GM21723 (cell line): ENCODE results near the gene NAIF1.
"Not testable (repeated sequence)": the region's sequence is repeated elsewhere in the genome, so short reads cannot be mapped to it uniquely, and the experiment has no call there.

Experiments used
- ATAC-seq: cut with Tn5 transposase; IDR thresholded peaks from one replicate; pipeline ENCODE4 v1.9.1; 2021; ENCODE audit warnings: mild to moderate bottlenecking, moderate library complexity; ENCODE audit not compliant: unreplicated experiment

The NAIF1 gene, protein sequence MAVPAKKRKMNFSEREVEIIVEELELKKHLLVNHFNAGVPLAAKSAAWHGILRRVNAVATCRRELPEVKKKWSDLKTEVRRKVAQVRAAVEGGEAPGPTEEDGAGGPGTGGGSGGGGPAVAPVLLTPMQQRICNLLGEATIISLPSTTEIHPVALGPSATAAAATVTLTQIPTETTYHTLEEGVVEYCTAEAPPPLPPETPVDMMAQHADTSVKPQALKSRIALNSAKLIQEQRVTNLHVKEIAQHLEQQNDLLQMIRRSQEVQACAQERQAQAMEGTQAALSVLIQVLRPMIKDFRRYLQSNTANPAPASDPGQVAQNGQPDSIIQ

DNA sequence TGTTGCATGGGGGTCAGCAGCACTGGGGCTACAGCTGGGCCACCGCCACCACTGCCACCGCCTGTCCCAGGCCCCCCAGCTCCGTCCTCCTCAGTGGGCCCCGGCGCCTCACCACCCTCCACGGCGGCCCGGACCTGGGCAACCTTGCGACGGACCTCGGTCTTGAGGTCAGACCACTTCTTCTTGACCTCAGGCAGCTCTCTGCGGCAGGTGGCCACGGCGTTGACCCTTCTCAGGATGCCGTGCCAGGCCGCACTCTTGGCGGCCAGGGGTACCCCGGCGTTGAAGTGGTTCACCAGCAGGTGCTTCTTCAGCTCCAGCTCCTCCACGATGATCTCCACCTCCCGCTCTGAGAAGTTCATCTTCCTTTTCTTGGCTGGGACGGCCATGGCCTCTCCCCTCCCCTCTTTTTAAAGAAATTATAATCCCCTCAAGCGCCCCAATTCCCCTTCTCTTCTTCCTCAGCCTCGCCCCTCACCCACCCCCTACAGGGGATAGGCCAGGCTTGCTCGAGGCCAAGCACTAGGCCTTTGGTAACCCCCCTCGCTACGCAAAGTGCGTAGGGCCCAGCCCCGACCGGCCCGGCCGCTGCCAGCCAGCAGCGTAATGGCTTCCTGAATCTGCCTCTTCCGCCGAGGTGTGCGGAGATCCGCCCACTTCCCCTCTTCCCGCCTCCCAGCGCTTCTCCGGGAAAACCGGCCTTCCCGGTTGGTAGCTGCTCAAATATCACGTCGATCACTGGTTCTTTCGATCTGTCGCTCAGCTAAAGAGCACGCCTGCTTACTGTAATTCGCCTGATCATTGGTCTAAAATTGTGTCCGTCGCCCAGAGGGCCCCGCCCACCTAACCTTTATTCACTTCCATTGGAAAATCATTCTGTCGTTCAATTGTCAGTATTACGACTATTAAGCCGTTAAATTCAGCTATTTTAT is at the start of gene NAIF1:
Gene NAIF1, minus strand, starts transcription at position 608 of the 932 bp plus-strand sequence. Its CDS starts 219 bp downstream, at position 389.
- peak; percentile 61 for ATAC-seq

DNA sequence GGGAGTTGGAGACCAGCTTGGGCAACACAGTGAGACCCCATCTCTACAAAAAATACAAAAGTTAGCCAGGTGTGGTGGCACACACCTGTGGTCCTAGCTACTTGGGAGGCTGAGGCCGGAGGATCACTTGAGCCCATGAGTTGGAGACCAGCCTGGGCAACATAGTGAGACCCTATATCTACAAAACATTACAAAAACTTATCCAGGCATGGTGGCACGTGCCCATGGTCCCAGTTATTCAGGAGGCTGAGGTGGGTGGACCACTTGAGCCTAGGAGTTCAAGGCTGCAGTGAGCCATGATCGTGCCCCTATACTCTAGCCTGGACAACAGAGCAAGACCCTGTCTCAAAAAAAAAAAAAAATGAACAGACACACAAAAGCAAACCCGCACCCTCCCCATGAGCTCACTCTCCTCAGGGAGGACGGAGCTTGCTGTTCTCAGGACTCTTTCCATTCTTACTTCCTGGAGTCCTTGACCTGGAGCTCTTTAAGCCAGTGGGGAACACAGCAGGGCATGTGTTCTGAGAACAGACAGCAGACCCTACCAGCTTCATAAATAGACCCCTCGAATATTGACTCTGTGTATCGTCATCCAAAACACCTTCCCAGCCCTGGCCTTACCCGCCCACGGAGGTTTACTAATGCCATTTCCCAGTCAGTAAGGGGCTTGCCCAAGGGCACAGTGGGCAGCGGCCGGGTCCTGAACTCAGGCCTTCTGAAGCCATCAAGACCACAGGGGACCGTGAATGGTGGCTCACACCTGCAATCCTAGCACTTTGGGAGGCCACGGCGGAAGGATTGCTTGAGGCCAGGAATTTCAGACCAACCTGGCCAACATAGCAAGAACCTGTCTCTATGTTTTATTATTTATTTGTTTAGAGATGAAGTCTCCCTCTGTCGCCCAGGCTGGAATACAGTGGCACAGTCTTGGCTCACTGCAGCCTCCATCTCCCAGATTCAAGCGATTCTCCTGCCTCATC is 49.3 kb upstream of the NAIF1 start:
- ATAC-seq: no peak

DNA sequence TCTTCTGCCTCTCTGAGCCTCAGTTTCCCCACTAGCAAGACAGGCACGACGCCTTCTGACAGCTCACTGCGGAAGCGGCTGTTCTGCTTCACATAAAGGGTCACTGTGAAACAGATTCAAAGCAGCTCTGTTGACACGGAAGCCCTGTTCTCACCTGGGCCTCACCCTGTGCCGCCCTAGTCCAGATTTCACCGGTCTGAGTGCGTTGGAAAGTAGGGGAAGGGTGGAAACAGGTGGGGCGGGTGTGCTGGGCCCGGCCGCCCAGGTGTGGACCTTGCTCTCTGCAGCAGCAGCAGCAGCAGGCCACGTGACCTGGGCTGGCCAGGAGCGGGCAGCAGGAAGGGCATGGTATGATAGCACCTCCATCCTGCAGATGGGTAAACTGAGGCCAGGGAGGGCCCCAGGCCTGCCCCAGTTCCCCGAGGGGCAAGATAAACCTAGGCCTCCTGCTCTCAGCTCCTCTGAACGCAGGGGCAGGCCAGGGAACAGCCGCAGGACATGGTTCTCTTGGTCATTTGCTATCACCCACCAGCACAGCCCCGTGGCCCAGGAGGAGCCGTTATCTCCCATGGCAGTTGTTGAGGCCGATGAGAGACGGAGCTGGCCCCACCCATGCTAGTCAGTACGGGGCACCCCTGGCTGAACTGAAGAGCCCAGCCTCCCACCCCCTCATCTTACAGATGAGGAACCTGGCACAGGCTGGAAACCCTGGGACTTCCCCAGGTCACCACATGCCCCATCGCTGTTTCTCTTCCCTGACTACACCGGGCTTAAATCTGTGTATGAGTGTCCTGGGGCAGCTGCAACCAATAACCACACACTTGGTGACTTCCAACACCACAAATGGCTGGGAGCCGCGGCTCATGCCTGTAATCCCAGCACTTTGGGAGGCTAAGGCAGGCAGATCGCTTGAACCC is 48.3 kb upstream of the NAIF1 start:
- ATAC-seq: no peak

DNA sequence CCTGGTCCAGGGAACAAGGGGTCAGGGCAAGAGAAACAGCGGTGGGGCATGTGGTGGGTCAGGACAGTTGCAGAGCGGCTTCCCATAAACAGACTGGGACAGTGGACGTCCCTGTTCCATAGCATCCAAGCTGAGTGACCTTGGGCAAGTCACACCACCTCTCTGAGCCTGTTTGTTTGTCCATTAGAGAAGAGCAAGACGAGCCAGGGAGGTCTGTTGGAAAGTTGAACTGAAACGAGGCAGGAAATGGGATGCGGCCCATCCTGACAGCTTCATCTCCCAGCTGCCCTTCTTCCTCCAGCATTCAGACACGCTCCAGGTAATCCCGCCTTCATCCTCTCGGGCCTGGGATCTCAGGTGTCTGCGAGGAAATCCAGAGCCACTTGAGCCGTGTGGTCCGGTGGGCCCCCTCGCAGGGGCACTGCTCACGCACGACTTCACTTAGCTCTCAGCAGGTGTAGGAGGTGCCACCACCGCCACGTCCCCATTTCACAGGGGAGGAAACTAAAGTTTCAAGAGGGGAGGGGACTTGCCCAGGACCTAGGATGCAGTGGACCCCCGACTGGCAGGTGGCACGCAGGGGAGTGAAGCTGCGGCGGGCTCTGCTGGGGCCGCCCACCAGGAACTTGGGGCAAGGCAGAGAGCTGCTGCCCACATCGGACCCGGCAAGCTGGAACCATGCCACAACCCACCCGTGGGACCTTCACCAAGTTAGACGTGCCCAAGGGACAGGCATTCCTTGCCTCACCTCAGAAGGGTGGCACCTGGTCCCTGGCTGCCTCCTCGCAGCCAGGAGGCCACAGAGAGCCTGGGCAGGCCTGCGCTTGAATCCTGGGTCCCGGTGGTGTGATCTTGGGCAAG is 47.4 kb upstream of the NAIF1 start:
- ATAC-seq: no peak

DNA sequence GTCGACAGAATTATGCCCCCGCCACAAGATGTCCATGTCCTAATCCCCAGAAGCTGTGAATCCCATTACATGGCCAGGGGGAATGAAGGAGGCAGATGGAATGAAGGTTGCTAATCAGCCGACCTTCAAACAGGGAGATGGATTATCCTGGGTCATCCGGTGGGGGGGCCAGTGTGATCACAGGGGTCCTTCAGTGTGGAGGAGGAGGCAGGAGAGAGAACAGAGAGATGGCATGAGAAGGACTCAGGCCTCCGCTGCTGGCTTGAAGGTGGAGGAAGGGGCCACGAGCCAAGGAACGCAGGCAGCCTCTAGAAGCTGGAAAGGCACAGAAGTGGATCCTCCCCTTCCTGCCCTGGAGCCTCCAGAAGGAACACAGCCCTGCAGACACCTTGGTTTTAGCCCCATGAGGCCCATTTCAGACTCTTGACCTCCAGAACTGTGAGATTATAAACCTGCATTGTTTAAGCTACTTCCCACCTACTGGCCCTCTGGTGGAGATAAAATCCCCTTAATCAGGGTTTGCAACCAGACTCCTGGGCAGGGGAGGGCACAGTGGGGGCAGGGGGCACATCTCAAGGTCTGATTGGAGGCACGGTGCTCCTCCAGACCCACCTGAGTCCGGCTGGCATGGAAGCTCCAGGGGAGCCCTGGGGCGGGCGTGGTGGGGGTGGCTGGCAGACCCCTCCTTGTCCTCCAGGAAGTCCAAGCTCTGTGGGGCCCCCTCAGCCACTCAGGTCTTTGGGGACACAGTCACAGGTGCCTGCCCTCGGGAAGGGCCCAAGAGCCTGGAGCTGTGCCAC is 46.6 kb upstream of the NAIF1 start:
- no peak for ATAC-seq

DNA sequence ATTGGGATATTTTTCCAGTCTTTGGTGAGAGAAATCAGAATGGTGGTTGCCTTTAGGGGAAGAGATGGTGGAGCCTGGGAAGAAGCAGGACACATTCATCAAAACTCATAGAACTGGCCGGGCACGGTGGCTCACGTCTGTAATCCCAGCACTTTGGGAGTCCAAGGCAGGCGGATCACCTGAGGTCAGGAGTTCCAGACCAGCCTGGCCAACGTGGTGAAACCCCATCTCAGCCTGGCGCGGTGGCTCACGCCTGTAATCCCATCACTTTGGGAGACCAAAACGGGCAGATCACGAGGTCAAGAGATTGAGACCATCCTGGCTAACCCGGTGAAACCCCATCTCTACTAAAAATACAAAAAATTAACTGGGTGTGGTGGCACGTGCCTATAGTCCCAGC is 44.6 kb upstream of the NAIF1 start:
- not testable (repeated sequence) for ATAC-seq

DNA sequence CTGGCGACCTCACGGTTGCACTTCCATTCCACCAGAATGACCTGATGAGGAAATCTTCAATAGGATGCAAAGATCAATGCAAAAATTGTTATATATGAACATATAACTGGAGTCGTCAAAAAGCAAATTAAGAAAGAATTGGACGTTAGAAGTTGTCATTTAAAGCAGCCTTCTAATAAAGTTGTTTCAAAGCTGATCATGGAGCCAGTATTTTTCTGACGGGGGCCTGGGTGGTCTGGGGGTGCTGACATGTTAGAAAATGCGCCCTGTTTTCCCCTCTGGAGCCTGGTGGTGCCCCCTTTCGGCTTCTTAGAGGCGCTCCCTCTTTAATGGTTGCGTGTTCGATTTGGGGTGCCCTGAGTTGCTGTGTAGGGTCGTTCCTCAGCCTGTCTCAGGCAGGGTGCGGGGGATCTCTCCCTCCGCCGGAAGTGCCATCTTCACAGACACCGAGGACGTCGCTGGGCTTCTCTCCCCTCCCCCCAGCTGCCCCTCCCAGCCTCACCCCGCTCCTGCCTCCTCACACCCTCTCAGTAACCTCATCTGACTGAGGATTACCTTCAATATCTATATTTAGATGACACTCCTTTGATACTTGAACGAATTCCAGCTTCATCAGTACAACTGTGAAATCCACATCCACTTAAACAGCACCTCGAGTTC is 42.1 kb upstream of the NAIF1 start:
- no peak for ATAC-seq

DNA sequence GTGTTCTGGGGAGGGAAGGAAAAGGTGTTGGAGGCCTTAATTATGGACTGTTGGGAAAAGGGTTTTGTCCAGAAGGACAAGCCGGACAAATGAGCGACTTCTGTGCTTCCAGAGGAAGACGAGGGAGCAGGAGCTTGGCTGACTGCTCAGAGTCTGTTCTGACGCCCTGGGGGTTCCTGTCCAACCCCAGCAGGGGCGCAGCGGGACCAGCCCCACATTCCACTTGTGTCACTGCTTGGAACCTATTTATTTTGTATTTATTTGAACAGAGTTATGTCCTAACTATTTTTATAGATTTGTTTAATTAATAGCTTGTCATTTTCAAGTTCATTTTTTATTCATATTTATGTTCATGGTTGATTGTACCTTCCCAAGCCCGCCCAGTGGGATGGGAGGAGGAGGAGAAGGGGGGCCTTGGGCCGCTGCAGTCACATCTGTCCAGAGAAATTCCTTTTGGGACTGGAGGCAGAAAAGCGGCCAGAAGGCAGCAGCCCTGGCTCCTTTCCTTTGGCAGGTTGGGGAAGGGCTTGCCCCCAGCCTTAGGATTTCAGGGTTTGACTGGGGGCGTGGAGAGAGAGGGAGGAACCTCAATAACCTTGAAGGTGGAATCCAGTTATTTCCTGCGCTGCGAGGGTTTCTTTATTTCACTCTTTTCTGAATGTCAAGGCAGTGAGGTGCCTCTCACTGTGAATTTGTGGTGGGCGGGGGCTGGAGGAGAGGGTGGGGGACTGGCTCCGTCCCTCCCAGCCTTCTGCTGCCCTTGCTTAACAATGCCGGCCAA is 41.3 kb upstream of the NAIF1 start:
- ATAC-seq: no peak

DNA sequence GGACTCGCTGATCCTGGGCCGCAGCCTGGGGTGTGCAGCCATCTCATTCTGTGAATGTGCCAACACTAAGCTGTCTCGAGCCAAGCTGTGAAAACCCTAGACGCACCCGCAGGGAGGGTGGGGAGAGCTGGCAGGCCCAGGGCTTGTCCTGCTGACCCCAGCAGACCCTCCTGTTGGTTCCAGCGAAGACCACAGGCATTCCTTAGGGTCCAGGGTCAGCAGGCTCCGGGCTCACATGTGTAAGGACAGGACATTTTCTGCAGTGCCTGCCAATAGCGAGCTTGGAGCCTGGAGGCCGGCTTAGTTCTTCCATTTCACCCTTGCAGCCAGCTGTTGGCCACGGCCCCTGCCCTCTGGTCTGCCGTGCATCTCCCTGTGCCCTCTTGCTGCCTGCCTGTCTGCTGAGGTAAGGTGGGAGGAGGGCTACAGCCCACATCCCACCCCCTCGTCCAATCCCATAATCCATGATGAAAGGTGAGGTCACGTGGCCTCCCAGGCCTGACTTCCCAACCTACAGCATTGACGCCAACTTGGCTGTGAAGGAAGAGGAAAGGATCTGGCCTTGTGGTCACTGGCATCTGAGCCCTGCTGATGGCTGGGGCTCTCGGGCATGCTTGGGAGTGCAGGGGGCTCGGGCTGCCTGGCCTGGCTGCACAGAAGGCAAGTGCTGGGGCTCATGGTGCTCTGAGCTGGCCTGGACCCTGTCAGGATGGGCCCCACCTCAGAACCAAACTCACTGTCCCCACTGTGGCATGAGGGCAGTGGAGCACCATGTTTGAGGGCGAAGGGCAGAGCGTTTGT is 40.5 kb upstream of the NAIF1 start:
- ATAC-seq: no peak

DNA sequence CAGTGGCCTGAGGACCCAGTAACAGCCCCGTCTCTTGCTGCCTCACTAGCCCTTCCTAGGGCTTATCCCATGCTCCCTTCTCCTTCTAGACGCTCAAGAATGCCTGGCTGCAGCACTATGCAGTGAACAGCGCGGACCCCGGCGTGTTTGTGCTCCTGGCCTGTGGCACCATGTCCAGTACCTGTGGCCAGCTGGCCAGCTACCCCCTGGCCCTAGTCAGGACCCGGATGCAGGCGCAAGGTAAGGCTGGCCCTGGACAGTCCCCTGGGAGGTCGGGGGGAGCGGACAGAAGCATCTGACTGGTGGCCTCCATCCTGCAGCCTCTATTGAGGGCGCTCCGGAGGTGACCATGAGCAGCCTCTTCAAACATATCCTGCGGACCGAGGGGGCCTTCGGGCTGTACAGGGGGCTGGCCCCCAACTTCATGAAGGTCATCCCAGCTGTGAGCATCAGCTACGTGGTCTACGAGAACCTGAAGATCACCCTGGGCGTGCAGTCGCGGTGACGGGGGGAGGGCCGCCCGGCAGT is 39.9 kb upstream of the NAIF1 start:
- ATAC-seq: no peak

DNA sequence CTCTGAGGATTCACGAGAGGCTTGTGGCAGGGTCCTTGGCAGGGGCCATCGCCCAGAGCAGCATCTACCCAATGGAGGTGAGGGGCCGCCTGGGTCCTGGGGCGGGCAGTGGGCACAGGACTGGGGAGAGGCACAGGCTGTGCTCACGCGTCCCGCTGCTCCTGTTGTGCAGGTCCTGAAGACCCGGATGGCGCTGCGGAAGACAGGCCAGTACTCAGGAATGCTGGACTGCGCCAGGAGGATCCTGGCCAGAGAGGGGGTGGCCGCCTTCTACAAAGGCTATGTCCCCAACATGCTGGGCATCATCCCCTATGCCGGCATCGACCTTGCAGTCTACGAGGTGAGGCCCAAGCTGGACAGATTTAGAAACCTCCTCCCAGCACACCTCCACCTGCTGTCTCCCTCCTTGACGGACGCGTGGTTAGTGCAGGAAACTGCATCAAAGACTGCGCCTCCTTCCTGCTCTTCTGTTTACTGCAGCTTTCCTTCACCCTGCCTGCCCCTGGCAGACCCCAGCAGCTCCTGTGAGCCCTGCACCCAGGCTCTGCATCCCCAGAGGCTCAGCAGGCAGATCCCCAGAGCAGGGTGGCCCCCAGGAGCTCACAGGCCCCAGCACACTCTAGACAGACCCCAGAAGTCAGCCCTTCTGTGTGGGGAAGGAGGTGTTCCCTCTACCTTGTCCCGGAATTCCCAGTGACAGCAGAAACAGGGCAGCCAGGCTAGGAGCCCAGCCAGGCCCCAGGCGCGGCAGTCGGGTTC is 39.2 kb upstream of the NAIF1 start:
- no peak for ATAC-seq

DNA sequence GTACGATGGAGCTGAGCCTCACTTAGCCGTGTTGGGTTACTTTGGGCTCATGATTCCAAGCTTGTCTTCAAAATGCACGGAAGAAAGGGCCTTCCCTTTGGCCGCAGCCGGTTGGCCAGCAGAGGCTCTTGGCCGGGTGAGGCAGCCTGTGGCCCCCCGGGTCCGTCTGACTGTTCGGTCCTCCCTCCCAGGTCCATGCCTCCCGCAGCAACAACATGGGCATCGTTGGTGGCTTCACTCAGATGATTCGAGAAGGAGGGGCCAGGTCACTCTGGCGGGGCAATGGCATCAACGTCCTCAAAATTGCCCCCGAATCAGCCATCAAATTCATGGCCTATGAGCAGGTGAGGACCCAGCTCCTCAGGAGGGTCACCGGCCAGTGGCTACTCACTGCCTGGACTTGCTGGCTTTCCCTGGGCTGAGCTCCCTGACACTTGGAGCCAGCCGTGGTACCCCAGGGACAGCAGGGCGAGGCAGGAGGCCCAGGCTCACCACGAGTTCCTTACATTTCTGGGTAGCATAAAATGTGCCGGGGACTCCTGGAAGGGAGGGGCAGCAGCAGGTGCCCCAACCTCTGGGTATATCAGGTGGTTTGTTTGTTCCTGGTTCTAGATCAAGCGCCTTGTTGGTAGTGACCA is 38.5 kb upstream of the NAIF1 start:
- ATAC-seq: no peak

DNA sequence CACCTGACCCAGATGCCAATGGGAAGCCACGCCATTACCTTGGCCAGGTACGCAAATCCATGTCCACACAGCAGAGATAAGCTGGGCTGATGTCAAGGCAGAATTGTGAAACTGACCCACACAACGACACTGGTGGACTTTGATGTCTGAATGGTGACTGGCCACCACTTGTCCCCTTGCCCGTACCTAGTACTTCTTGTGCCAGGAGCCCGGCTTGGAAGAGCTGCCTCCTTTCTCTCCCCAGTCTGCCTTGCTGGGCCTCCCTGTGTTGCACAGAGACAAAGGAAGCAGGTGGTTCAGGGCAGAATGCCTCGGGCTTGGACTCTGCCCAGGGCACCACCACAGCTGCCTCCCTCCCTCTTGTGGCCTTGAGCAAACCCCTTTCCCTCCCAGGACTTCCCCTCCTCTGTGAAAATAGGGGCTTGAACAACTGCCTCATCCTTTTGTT is 37.1 kb upstream of the NAIF1 start:
- ATAC-seq: no peak

DNA sequence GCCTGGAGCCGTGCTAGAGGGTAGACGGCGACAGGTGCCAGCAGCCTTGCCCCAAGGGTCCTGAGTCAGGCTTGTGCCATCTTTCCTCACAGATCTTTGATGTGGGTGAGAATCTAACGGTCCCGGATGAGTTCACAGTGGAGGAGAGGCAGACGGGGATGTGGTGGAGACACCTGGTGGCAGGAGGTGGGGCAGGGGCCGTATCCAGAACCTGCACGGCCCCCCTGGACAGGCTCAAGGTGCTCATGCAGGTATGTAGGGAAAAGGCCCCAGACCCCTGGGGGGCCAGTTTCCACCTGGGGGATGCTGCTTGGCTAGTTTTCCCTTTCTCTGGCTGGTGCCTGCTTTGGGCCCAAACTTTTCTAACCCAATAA is 36.5 kb upstream of the NAIF1 start:
- ATAC-seq: no peak
